Sigmoid colon (tissue), 7 donors: ENCODE data around the gene KAT5. TPM values are rescaled to one million over a fixed set of nuclear protein-coding genes. Genes with fewer than 3 reads are reported as not detected.
"Not testable (repeated sequence)": the region's sequence is repeated elsewhere in the genome, so short reads cannot be mapped to it uniquely, and the experiment has no call there.

Experiments used
- DNase-seq: peaks from one replicate; pipeline ENCODE4 v3.0.0-alpha.2; 2019
- H3K27ac ChIP-seq, 4 donors: fragments of 200-600 bp; sonication (generic); one replicate each; pipeline ENCODE4 v1.5.1; 2016 to 2019; ENCODE audit warnings: mild to moderate bottlenecking in 1 of 4
- H3K27me3 ChIP-seq, 3 donors: fragments of 200-600 bp; sonication (generic); one replicate each; pipeline ENCODE4 v1.5.1; 2019; ENCODE audit warnings: mild to moderate bottlenecking in 1 of 3
- H3K36me3 ChIP-seq, 4 donors: fragments of 200-600 bp; sonication (generic); one replicate each; pipeline ENCODE4 v1.5.1; 2016 to 2019
- H3K4me1 ChIP-seq, 4 donors: fragments of 200-600 bp; sonication (generic); one replicate each; pipeline ENCODE4 v1.5.1; 2017 to 2019
- H3K4me3 ChIP-seq, 4 donors: fragments of 200-600 bp; sonication (generic); one replicate each; pipeline ENCODE4 v1.5.1; 2017 to 2019; ENCODE audit warnings: mild to moderate bottlenecking in 2 of 4, moderate library complexity in 1 of 4
- H3K9me3 ChIP-seq, 4 donors: fragments of 200-600 bp in 3 of 4; sonication (generic) in 3 of 4; one replicate each; pipeline versions ENCODE4 v1.5.1 to v1.6.1; 2013 to 2019
- EP300 ChIP-seq, 4 donors: sonication (generic); formaldehyde crosslinking; IDR thresholded peaks; one replicate each; pipeline ENCODE4 v1.6.1; 2017; ENCODE audit warnings: antibody characterized with exemption in 4 of 4
- POLR2A ChIP-seq, 2 donors: fragments of 450-650 bp; IDR thresholded peaks; one replicate each; pipeline ENCODE4 v1.6.1; 2016; ENCODE audit warnings: antibody characterized with exemption in 2 of 2, mild to moderate bottlenecking in 2 of 2, moderate library complexity in 2 of 2
- POLR2AphosphoS5 ChIP-seq, 4 donors: sonication (generic); formaldehyde crosslinking; IDR thresholded peaks; one replicate each; pipeline ENCODE4 v1.6.1; 2017; ENCODE audit warnings: antibody characterized with exemption in 4 of 4
- WGBS, 2 donors: extraction: QIAGEN DNeasy Blood & Tissue Kit; methylation state at CpG; one replicate each; pipeline ENCODE4 v1.1.7; 2013; 5-methylcytosine and 5-hydroxymethylcytosine counted together
- intact Hi-C: fragments of 100-400 bp; cut with DNase I; formaldehyde crosslinking; loops from one replicate; pipeline ENCODE4 v1.15.1; 2023
- polyA plus RNA-seq, 3 donors: library from polyadenylated mRNA; stranded (reverse); fragments of 200-250 nt; gene quantifications; one replicate each; pipeline ENCODE4 v1.2.3, GENCODE V29; 2013
- total RNA-seq, 4 donors: library from RNA; depleted of rRNA; stranded (reverse); fragments of >200 nt; gene quantifications; one replicate each; pipeline ENCODE4 v1.1.0, GENCODE V29; 2016
- TF ChIP-seq, protein P1 (sequence below), 4 experiments: fragments of 450-650 bp in 3 of 4; fragments of 200-600 bp in 1 of 4; IDR thresholded peaks; one replicate each; pipeline ENCODE4 v1.5.1; 2016 to 2019; ENCODE audit warnings: antibody characterized with exemption in 4 of 4, mild to moderate bottlenecking in 3 of 4, moderate library complexity in 2 of 4
- donor health status: healthy with polysubstance abuse.
- donor health status: Bipolar disorder and iron deficiency.
- donor health status: healthy.

Gene KAT5
- total and polyA plus RNA-seq, 7 donors: 51.1 to 92.7 (median 68.1) TPM

DNA sequence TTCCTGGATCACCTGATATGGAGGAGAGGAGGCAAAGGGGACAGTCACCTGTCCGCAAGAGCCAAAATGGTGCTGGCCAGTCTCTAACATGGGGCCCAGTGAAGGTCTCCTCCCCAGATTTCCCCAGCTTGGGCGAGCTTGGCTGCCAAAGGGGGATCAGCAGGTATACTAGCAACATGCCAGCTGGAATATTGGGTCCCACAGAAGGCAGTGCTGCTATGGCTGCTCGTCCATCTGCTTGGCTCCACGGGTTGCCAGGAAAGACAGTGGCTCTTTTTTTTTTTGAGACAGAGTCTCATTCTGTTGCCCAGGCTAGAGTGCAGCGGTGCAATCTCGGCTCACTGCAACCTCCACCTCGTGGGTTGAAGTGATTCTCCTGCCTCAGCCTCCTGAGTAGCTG, 12.7 kb upstream of the KAT5 start:
- 86 to 90% methylated on average over 7 of the region's 7 CpGs for WGBS, 2 donors
- peaks cover 0 to 9% (median 7%) of the 10 kb centered on the region in 4 donors for H3K4me1 ChIP-seq

DNA sequence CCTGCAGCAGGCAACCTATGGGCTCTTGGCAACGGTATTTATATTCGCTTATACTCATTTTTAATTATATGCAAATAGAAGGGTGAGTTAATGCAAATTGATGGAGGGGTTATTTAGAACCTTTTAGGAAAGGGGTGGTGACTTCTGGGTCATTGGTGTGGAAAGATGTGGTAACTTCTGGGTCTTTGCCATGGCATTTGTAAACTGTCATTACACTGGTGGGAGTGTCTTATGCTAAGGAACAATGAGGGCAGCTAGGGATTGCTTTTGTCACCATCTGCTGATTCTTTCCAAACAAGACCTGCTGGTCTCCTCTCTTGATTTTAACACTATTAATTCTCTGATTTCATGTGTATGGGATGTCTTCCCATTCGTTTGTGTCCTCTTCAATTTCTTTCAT, 11.7 kb upstream of the KAT5 start:
- WGBS, 2 donors: 35 to 74% methylated on average over 3 of the region's 3 CpGs

More for the DNA sequence above, 12.7 kb upstream of the KAT5 start:
- no peak overlapping the region for H3K4me3 ChIP-seq
- TF ChIP-seq, protein P1, sequence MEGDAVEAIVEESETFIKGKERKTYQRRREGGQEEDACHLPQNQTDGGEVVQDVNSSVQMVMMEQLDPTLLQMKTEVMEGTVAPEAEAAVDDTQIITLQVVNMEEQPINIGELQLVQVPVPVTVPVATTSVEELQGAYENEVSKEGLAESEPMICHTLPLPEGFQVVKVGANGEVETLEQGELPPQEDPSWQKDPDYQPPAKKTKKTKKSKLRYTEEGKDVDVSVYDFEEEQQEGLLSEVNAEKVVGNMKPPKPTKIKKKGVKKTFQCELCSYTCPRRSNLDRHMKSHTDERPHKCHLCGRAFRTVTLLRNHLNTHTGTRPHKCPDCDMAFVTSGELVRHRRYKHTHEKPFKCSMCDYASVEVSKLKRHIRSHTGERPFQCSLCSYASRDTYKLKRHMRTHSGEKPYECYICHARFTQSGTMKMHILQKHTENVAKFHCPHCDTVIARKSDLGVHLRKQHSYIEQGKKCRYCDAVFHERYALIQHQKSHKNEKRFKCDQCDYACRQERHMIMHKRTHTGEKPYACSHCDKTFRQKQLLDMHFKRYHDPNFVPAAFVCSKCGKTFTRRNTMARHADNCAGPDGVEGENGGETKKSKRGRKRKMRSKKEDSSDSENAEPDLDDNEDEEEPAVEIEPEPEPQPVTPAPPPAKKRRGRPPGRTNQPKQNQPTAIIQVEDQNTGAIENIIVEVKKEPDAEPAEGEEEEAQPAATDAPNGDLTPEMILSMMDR (IDR thresholded peaks at IDR 0.05): no peak
- no peak for TF ChIP-seq POLR2A (IDR thresholded peaks at IDR 0.05)
- TF ChIP-seq POLR2AphosphoS5 (IDR thresholded peaks at IDR 0.05): no peak
- no peak for TF ChIP-seq EP300 (IDR thresholded peaks at IDR 0.05)
- intact Hi-C loops: no loop called here
- H3K27ac ChIP-seq: no peak overlapping the region
- H3K9me3 ChIP-seq: no peaks in the 10 kb centered on the region
- no peaks in the 10 kb centered on the region for H3K27me3 ChIP-seq
- DNase-seq: no peak
- H3K36me3 ChIP-seq: no peaks in the 10 kb centered on the region

GRCh38 chr11:65701686-65702085, 10.4 kb upstream of the KAT5 start:
- H3K4me1 ChIP-seq: peaks cover 0 to 5% (median 2%) of the 10 kb centered on the region in 4 donors
- intact Hi-C loops: loop anchor here (10.0 kb wide), 1 partner anchor 283 kb away; no protein-coding TSS in a partner anchor
- 86% methylated on average over 1 of the region's 1 CpG for WGBS, 2 donors
- DNase-seq: no peak
- no peak overlapping the region for H3K4me3 ChIP-seq
- TF ChIP-seq POLR2AphosphoS5 (IDR thresholded peaks at IDR 0.05) (no peak), EP300 (IDR thresholded peaks at IDR 0.05) (no peak), POLR2A (IDR thresholded peaks at IDR 0.05) (no peak)
- TF ChIP-seq, protein P1 (IDR thresholded peaks at IDR 0.05): no peak
- H3K36me3 ChIP-seq: no peaks in the 10 kb centered on the region
- no peak overlapping the region for H3K27ac ChIP-seq
- no peaks in the 10 kb centered on the region for H3K9me3 ChIP-seq
- no peaks in the 10 kb centered on the region for H3K27me3 ChIP-seq

More for the DNA sequence above, 11.7 kb upstream of the KAT5 start:
- DNase-seq: no peak
- H3K27ac ChIP-seq: no peak overlapping the region
- H3K36me3 ChIP-seq: no peaks in the 10 kb centered on the region
- TF ChIP-seq POLR2A (IDR thresholded peaks at IDR 0.05): no peak
- no peak for TF ChIP-seq POLR2AphosphoS5 (IDR thresholded peaks at IDR 0.05)
- TF ChIP-seq, protein P1 (IDR thresholded peaks at IDR 0.05): no peak
- TF ChIP-seq EP300 (IDR thresholded peaks at IDR 0.05): no peak
- intact Hi-C loops: loop anchor here (10.0 kb wide), 1 partner anchor 284 kb away; no protein-coding TSS in a partner anchor
- no peak overlapping the region for H3K4me3 ChIP-seq
- H3K27me3 ChIP-seq: no peaks in the 10 kb centered on the region
- H3K9me3 ChIP-seq: no peaks in the 10 kb centered on the region
- peaks cover 0 to 8% (median 7%) of the 10 kb centered on the region in 4 donors for H3K4me1 ChIP-seq

DNA sequence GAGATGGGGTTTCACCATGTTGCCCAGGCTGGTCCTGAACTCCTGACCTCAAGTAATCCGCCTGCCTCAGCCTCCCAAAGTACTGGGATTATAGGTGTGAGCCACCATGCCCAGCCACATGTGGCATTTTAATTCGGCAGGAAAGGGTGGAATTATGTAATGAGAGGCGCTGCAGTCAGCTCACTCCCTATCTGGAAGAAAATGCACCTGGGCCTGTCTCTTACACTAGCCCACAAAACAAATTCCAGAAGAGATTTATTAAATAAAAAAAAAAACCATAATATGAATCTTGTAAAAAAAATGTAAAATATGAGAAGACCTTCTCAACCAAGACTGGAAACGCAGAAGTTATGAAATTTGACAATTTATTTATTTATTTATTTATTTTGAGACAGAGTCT, 8.2 kb upstream of the KAT5 start:
- TF ChIP-seq, protein P1 (IDR thresholded peaks at IDR 0.05): no peak
- TF ChIP-seq POLR2AphosphoS5 (IDR thresholded peaks at IDR 0.05): no peak
- no peak for TF ChIP-seq EP300 (IDR thresholded peaks at IDR 0.05)
- H3K27ac ChIP-seq: no peak overlapping the region
- no peaks in the 10 kb centered on the region for H3K36me3 ChIP-seq
- intact Hi-C loops: loop anchor here (10.0 kb wide), 1 partner anchor 281 kb away; no protein-coding TSS in a partner anchor
- peaks cover 0 to 5% (median 2%) of the 10 kb centered on the region in 4 donors for H3K4me1 ChIP-seq
- no peak overlapping the region for H3K4me3 ChIP-seq
- 30 to 69% methylated on average over 4 of the region's 4 CpGs for WGBS, 2 donors
- H3K9me3 ChIP-seq: no peaks in the 10 kb centered on the region
- no peaks in the 10 kb centered on the region for H3K27me3 ChIP-seq
- DNase-seq: no peak

- intact Hi-C loops: loop anchor here (1.0 to 10.0 kb wide), 3 partner anchors 79 to 278 kb away; no protein-coding TSS in a partner anchor
- H3K9me3 ChIP-seq, H3K36me3 ChIP-seq, H3K27me3 ChIP-seq: not testable (repeated sequence)
- Histone ChIP-seq H3K4me3 (peak overlapping the region in 2 of 4 donors; percentile 22 to 31), H3K27ac (peak overlapping the region in 3 of 4 donors; percentile 42 to 56 (median 45)), H3K4me1 (peaks cover 0 to 12% (median 7%) of the 10 kb centered on the region in 4 donors)
- TF ChIP-seq, protein P1 (IDR thresholded peaks at IDR 0.05): peak in 3 of 4 experiments; percentile 54 to 80 (median 79)
- WGBS, 2 donors: 4 to 18% methylated on average over 14 of the region's 14 CpGs
- DNase-seq: peak; percentile 87
These were observed 5.7 kb upstream of the KAT5 start for GRCh38 chr11:65706303-65706763.

GRCh38 chr11:65707002-65707401, 5.0 kb upstream of the KAT5 start:
- H3K36me3 ChIP-seq, H3K27ac ChIP-seq, DNase-seq, H3K4me3 ChIP-seq, H3K9me3 ChIP-seq, H3K27me3 ChIP-seq: not testable (repeated sequence)
- H3K4me1 ChIP-seq: peaks cover 0 to 12% (median 7%) of the 10 kb centered on the region in 4 donors
- WGBS, 2 donors: 94 to 95% methylated on average over 10 of the region's 12 CpGs
- intact Hi-C loops: loop anchor here (5.0 to 10.0 kb wide), 2 partner anchors 80 to 278 kb away; no protein-coding TSS in a partner anchor
